SH-SY5Y (cell line): ENCODE data around the gene DLG1.

Experiments
- GATA2 ChIP-seq: IDR thresholded peaks from 2 replicates; pipeline ENCODE4 v1.6.1; 2011; ENCODE audit warnings: mild to moderate bottlenecking, low read depth, low read length
- GATA3 ChIP-seq: IDR thresholded peaks from 2 replicates; pipeline ENCODE4 v1.6.1; 2011; ENCODE audit warnings: low read depth, mild to moderate bottlenecking, low read length, moderate library complexity

DNA sequence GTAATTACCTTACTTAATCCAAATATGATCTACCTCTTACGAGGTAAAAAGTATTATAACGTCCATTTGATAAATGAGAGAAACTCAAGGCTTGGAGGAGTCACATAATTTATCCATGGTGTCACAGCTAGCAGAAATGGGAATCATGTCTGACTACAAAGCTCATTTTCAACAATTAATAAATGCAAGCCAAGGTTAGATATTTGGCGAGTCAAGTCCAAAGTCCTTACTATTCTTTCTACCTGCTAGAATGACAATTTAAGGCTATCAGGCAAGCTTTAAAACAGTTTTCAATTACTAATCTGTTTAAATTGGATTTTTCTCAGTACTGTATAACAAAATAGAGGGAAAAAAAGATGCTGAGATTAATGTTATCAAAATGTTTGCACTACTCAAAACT lies 68.6 kb downstream of the DLG1 start:
- TF ChIP-seq GATA3 (no peak), GATA2 (no peak)
